NOMO-1 (cell line): Measurements from ENCODE around the gene WDR48.
A peak's percentile ranks its signal among the peaks of the same experiment; 100 is the strongest.

Experiments used
- DNase-seq, 2 experiments: peaks; one replicate each; lab custom pipeline; 2025; ENCODE audit not compliant: unreplicated experiment in 2 of 2; lab: John Stamatoyannopoulos, UW

Gene WDR48

GRCh38 chr3:39062180-39062579, 10.4 kb downstream of the WDR48 start:
- no peak for DNase-seq

GRCh38 chr3:39063143-39063542, 11.3 kb downstream of the WDR48 start:
- no peak for DNase-seq

GRCh38 chr3:39064646-39065045, 12.8 kb downstream of the WDR48 start:
- DNase-seq = no peak

- peak; percentile 5 to 68 for DNase-seq
Observed at GRCh38 chr3:39065197-39065596, 13.4 kb downstream of the WDR48 start.

- DNase-seq = no peak
Observed at GRCh38 chr3:39067286-39067685, 15.5 kb downstream of the WDR48 start.

- no peak for DNase-seq
Observed at GRCh38 chr3:39068556-39068955, 16.7 kb downstream of the WDR48 start.

- no peak for DNase-seq
Observed at GRCh38 chr3:39075910-39076309, 24.1 kb downstream of the WDR48 start.

GRCh38 chr3:39079530-39079929, 27.7 kb downstream of the WDR48 start:
- DNase-seq = no peak

GRCh38 chr3:39080026-39080425, 28.2 kb downstream of the WDR48 start:
- DNase-seq = no peak

- no peak for DNase-seq
Observed at GRCh38 chr3:39082666-39083313, 31.0 kb downstream of the WDR48 start.

GRCh38 chr3:39086144-39086543, 34.3 kb downstream of the WDR48 start:
- no peak for DNase-seq

GRCh38 chr3:39088456-39088855, 36.6 kb downstream of the WDR48 start:
- no peak for DNase-seq

- no peak for DNase-seq
Observed at GRCh38 chr3:39088889-39089288, 37.1 kb downstream of the WDR48 start.

GRCh38 chr3:39090922-39091321, 39.1 kb downstream of the WDR48 start:
- no peak for DNase-seq

GRCh38 chr3:39094851-39095677, 43.2 kb downstream of the WDR48 start:
- no peak for DNase-seq

- no peak for DNase-seq
Observed at GRCh38 chr3:39095778-39096177, 44.0 kb downstream of the WDR48 start.

GRCh38 chr3:39096775-39097174, 45.0 kb downstream of the WDR48 start:
- no peak for DNase-seq

- DNase-seq = no peak
Observed at GRCh38 chr3:39097716-39098472, 46.1 kb downstream of the WDR48 start.

- DNase-seq = no peak
Observed at GRCh38 chr3:39098473-39099000, 46.7 kb downstream of the WDR48 start.

GRCh38 chr3:39099242-39099641, 47.4 kb downstream of the WDR48 start:
- no peak for DNase-seq

GRCh38 chr3:39099738-39100499, 48.1 kb downstream of the WDR48 start:
- DNase-seq = no peak
